ENCODE results near the gene HELQ. TPM values are rescaled to one million over a fixed set of nuclear protein-coding genes. Genes with fewer than 3 reads are reported as not detected.

Gene HELQ
- total and polyA plus RNA-seq, 9 of the 15 experiments (the other 6 are each of a cell fraction or from before 2014, with no cell fraction given): 3.5 to 15.2 (median 11.9) TPM

GRCh38 chr4:83387476-83388312, 67.9 kb downstream of the HELQ start (continued):
- TF ChIP-seq NONO (IDR thresholded peaks at IDR 0.05; ENCODE audit: low read depth in 2 of 2, low read length in 1 of 2): no peak
- no peak for TF ChIP-seq EHMT2 (IDR thresholded peaks at IDR 0.05)
- peak; percentile 76 for TF ChIP-seq PTTG1 (tag; IDR thresholded peaks at IDR 0.05; ENCODE audit: low read depth)
- TF ChIP-seq COPS2 (conservative IDR thresholded peaks at IDR 0.05): no peak
- no peak for TF ChIP-seq PKNOX1 (IDR thresholded peaks at IDR 0.05)
- TF ChIP-seq EP400 (IDR thresholded peaks at IDR 0.05): no peak
- no peak for TF ChIP-seq NFIX (CRISPR knock-in tag; IDR thresholded peaks at IDR 0.05; ENCODE audit: low read depth)
- no peak for TF ChIP-seq SREBF1 (IDR thresholded peaks at IDR 0.05; ENCODE audit: borderline replicate concordance, low read depth, low read length)
- no peak for TF ChIP-seq ZC3H4 (CRISPR knock-in tag; IDR thresholded peaks at IDR 0.05; ENCODE audit: borderline replicate concordance)
- TF ChIP-seq ILF3 (IDR thresholded peaks at IDR 0.05; ENCODE audit: borderline replicate concordance): no peak
- TF ChIP-seq HNRNPL (IDR thresholded peaks at IDR 0.05; ENCODE audit: low read depth, low read length): no peak
- TF ChIP-seq ZNF740 (CRISPR knock-in tag; IDR thresholded peaks at IDR 0.05): no peak
- TF ChIP-seq ZNF740 (tag; IDR thresholded peaks at IDR 0.05): peak in 1 of 2 experiments; percentile 79; a peak in 2 of 4 replicates
- no peak for TF ChIP-seq ZNF766 (CRISPR knock-in tag; conservative IDR thresholded peaks at IDR 0.05)
- no peak for TF ChIP-seq MBD1 (CRISPR knock-in tag; IDR thresholded peaks at IDR 0.05)
- TF ChIP-seq ARID3A (IDR thresholded peaks at IDR 0.05; ENCODE audit: borderline replicate concordance, low read depth, low read length): no peak
- no peak for TF ChIP-seq FOXK2 (conservative IDR thresholded peaks at IDR 0.05 in 1 of 2, IDR thresholded peaks at IDR 0.05 in 1 of 2; ENCODE audit: low read depth in 2 of 2)
- TF ChIP-seq ZNF174 (CRISPR knock-in tag; IDR thresholded peaks at IDR 0.05): no peak
- no peak for TF ChIP-seq TRIM25 (IDR thresholded peaks at IDR 0.05; ENCODE audit: borderline replicate concordance)
- TF ChIP-seq MED1 (CRISPR knock-in tag; IDR thresholded peaks at IDR 0.05; ENCODE audit: borderline replicate concordance): no peak
- TF ChIP-seq CHD2 (IDR thresholded peaks at IDR 0.05; ENCODE audit: low read depth, low read length): no peak

Data from K562 (cell line).